Measurements from ENCODE around the gene KCNK6. TPM values are rescaled to one million over a fixed set of nuclear protein-coding genes. Genes with fewer than 3 reads are reported as not detected.

Gene KCNK6
- total and polyA plus RNA-seq, 3 donors from 2014 or later = 2.3 to 3.5 (median 3.4) TPM

DNA sequence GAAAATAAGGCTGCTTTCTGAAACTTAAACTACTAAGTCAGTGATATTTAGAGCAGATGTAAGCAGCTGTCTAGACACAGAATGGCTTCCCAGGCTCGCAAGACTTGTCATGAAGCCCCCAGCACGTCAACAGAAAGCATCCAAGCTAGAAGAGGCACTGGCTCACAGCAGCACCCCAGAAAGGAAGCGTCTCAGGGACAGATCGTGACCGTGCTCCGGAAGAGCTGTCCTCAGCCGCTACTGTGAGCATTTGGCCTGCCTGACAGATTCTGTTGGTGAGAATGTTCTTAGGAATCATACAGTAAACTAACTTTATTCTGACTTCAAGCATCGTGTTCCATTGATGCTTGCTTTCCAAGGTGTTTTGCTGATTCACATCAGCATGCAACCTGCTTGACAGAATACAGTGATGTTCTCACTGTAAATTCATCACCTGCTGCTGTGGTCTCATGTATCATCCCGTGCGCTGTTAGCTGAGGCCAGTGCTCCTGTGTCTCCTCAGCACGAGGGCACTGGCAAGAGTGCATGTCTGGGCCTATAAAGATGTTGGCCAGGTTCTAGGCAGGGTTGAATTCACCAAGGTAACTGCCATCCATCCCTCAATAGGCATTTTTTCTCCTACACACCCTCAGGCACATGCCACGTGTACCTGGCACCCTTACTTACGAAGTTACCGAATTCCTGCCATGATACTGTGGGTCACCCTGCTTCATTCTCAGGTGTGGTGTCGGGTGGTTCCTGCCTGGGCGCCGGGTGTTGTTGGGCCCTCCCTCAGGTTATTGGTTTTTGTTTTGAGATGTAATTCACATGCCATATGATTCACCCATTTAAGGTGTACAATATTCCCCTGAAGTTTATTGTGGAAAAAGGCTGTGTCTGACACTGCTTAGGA is 39.4 kb upstream of the KCNK6 start:
- TF ChIP-seq POLR2A (IDR thresholded peaks at IDR 0.05) = no peak
- TF ChIP-seq, protein P1, sequence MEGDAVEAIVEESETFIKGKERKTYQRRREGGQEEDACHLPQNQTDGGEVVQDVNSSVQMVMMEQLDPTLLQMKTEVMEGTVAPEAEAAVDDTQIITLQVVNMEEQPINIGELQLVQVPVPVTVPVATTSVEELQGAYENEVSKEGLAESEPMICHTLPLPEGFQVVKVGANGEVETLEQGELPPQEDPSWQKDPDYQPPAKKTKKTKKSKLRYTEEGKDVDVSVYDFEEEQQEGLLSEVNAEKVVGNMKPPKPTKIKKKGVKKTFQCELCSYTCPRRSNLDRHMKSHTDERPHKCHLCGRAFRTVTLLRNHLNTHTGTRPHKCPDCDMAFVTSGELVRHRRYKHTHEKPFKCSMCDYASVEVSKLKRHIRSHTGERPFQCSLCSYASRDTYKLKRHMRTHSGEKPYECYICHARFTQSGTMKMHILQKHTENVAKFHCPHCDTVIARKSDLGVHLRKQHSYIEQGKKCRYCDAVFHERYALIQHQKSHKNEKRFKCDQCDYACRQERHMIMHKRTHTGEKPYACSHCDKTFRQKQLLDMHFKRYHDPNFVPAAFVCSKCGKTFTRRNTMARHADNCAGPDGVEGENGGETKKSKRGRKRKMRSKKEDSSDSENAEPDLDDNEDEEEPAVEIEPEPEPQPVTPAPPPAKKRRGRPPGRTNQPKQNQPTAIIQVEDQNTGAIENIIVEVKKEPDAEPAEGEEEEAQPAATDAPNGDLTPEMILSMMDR (IDR thresholded peaks at IDR 0.05) = no peak
- peaks cover 8% of the 10 kb centered on the region for H3K4me1 ChIP-seq
- no peaks in the 10 kb centered on the region for H3K9me3 ChIP-seq
- no peaks in the 10 kb centered on the region for H3K27me3 ChIP-seq
- H3K27ac ChIP-seq = no peak overlapping the region
- no peaks in the 10 kb centered on the region for H3K36me3 ChIP-seq (ENCODE audit: low read depth, missing control alignments)
- intact Hi-C loops (cut with DNase I; ENCODE audit: low total_unique reads) = no loop called here
- DNase-seq = no peak
- 75 to 82% methylated on average over 17 of the region's 17 CpGs for WGBS, 2 donors
- H3K4me3 ChIP-seq = no peak overlapping the region

DNA sequence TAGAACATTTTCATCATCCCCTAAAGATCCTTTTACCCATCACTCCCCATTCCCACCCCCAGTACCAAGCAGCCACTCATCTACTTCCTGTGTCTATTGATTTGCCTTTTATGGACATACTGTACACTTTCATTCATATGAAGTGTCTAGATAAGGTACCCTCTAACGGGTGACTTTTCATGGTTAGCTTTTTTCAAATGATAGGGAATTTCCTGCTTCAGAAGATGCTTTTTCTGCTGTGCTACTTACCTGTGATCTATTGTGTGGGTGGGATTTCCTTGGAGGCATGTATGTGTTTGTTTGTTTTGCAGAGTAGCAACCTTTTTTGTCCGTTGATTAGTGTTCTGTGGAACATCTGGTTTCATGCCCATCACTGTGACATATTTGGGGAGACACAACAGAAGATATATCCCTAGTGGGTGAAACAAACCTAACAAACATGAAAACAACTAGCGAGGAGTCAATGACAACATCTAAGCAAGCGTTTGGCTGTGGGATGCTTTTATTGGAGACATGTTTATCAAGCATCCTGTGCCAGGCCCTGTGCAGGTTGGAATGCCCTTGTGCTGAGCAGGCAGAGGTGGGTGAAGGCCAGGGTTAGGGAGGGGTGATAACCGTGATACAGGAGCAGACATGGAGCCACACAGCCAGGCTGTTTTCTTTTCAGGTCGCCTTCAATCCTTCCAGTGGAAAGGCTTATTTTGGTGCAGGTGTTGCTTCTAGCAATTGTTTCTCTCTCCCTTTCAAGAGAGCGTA is 37.7 kb upstream of the KCNK6 start:
- WGBS, 2 donors = 69 to 79% methylated on average over 7 of the region's 7 CpGs
- TF ChIP-seq, protein P1 (IDR thresholded peaks at IDR 0.05) = no peak
- no peak for TF ChIP-seq POLR2A (IDR thresholded peaks at IDR 0.05)
- DNase-seq = no peak
- intact Hi-C loops (cut with DNase I; ENCODE audit: low total_unique reads) = no loop called here
- no peak overlapping the region for H3K4me3 ChIP-seq
- no peaks in the 10 kb centered on the region for H3K9me3 ChIP-seq
- H3K27me3 ChIP-seq = no peaks in the 10 kb centered on the region
- peaks cover 8% of the 10 kb centered on the region for H3K4me1 ChIP-seq
- no peak overlapping the region for H3K27ac ChIP-seq
- no peaks in the 10 kb centered on the region for H3K36me3 ChIP-seq (ENCODE audit: low read depth, missing control alignments)

DNA sequence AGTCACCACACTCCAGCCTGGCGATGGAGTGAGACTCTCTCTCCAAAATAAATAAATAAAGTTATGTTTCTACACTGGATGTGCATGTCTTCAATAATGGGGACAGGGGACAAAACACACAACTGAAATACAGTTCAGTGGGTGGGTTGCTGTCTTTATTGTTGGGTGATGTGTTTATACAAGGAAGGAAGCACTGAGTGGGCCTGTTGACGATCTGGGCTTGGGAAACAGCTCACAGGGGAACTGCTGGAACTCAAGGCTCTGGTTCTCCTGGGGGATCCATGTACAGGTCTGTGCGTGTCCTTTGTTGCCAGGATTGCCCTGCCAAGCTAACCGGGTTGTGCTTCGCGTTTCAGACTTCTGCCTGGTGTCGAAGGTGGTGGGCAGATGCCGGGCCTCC is 36.4 kb upstream of the KCNK6 start:
- no peak overlapping the region for H3K27ac ChIP-seq
- intact Hi-C loops (cut with DNase I; ENCODE audit: low total_unique reads) = no loop called here

DNA sequence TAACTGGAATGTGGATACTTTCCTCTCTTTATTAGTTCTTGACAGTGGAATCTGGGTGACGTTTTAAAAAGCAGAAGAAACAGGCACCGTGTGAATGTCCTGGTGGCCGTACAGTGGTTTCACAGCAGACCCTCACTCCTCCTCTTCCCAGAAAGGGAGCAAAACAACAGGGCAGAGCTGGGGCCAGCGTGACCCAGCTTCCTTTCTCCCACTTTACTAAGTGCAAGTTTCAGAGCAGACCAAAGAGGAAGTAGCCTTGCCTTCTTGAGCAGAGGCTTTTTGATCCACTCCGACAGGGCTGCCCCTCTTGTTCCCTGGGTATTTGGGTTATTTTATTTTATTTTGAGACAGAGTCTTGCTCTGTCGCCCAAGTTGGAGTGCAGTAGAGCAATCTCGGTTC is 35.2 kb upstream of the KCNK6 start:
- Histone ChIP-seq H3K9me3 (no peaks in the 10 kb centered on the region), H3K27ac (no peak overlapping the region), H3K4me1 (no peaks in the 10 kb centered on the region), H3K27me3 (no peaks in the 10 kb centered on the region), H3K4me3 (no peak overlapping the region), H3K36me3 (ENCODE audit: low read depth, missing control alignments) (no peaks in the 10 kb centered on the region)
- intact Hi-C loops (cut with DNase I; ENCODE audit: low total_unique reads) = no loop called here
- 80 to 81% methylated on average over 7 of the region's 7 CpGs for WGBS, 2 donors
- no peak for TF ChIP-seq POLR2A (IDR thresholded peaks at IDR 0.05)
- TF ChIP-seq, protein P1 (IDR thresholded peaks at IDR 0.05) = no peak
- DNase-seq = no peak

More for the DNA sequence above, 36.4 kb upstream of the KCNK6 start:
- Histone ChIP-seq H3K4me1 (peaks cover 5% of the 10 kb centered on the region), H3K36me3 (ENCODE audit: low read depth, missing control alignments) (no peaks in the 10 kb centered on the region), H3K27me3 (no peaks in the 10 kb centered on the region), H3K4me3 (no peak overlapping the region), H3K9me3 (no peaks in the 10 kb centered on the region)
- 95 to 97% methylated on average over 8 of the region's 8 CpGs for WGBS, 2 donors
- no peak for TF ChIP-seq POLR2A (IDR thresholded peaks at IDR 0.05)
- TF ChIP-seq, protein P1 (IDR thresholded peaks at IDR 0.05) = no peak
- no peak for DNase-seq
